Hepatocyte (in vitro differentiated cells): ENCODE data around the gene HIRA. TPM values are rescaled to one million over a fixed set of nuclear protein-coding genes. Genes with fewer than 3 reads are reported as not detected.

Experiments
- DNase-seq: peaks from one replicate; pipeline ENCODE4 v3.0.0-alpha.2; 2016; ENCODE audit warnings: low spot score
- H2AFZ ChIP-seq: fragments of 200-600 bp; sonication (generic); 2 replicates; pipeline ENCODE4 v1.6.0; 2016; ENCODE audit warnings: antibody characterized with exemption, mild to moderate bottlenecking
- H3K27ac ChIP-seq: fragments of 200-600 bp; sonication (generic); 2 replicates; pipeline ENCODE4 v1.5.1; 2016; ENCODE audit warnings: mild to moderate bottlenecking
- H3K27me3 ChIP-seq: fragments of 200-600 bp; sonication (generic); 2 replicates; pipeline ENCODE4 v1.6.1; 2016
- H3K36me3 ChIP-seq: fragments of 200-600 bp; sonication (generic); replicated peaks from 2 replicates; pipeline ENCODE4 v1.5.1; 2016; ENCODE audit warnings: low read depth; ENCODE audit not compliant: insufficient read depth
- H3K4me1 ChIP-seq: fragments of 200-600 bp; sonication (generic); 2 replicates; pipeline ENCODE4 v1.5.1; 2016; ENCODE audit warnings: mild to moderate bottlenecking, moderate library complexity; ENCODE audit not compliant: insufficient read depth
- H3K4me2 ChIP-seq: fragments of 200-600 bp; sonication (generic); 2 replicates; pipeline ENCODE4 v1.6.0; 2016
- H3K4me3 ChIP-seq: fragments of 200-600 bp; sonication (generic); 2 replicates; pipeline ENCODE4 v1.5.1; 2016; ENCODE audit warnings: mild to moderate bottlenecking
- H3K79me2 ChIP-seq: fragments of 200-600 bp; sonication (generic); 2 replicates; pipeline ENCODE4 v1.6.0; 2017; ENCODE audit warnings: mild to moderate bottlenecking
- H3K9me2 ChIP-seq: fragments of 200-600 bp; sonication (generic); replicated peaks from 2 replicates; pipeline ENCODE4 v1.6.0; 2017; ENCODE audit warnings: mild to moderate bottlenecking; ENCODE audit not compliant: insufficient read depth
- H3K9me3 ChIP-seq: fragments of 200-600 bp; sonication (generic); 2 replicates; pipeline ENCODE4 v1.5.1; 2016; ENCODE audit warnings: low read depth, mild to moderate bottlenecking
- H4K20me1 ChIP-seq: fragments of 200-600 bp; sonication (generic); 2 replicates; pipeline ENCODE4 v1.6.0; 2016; ENCODE audit warnings: mild to moderate bottlenecking; ENCODE audit not compliant: insufficient read depth, poor library complexity, severe bottlenecking
- CTCF ChIP-seq: fragments of 200-600 bp; sonication (generic); IDR thresholded peaks from 2 replicates; pipeline ENCODE4 v1.5.1; 2016; ENCODE audit warnings: antibody characterized with exemption, mild to moderate bottlenecking; ENCODE audit not compliant: poor library complexity
- EZH2 ChIP-seq: fragments of 200-600 bp; sonication (generic); IDR thresholded peaks from 2 replicates; pipeline ENCODE4 v1.6.1; 2016; ENCODE audit warnings: antibody characterized with exemption, mild to moderate bottlenecking, borderline replicate concordance
- EZH2phosphoT487 ChIP-seq: fragments of 200-600 bp; sonication (generic); IDR thresholded peaks from one replicate; pipeline ENCODE4 v1.6.1; 2018; ENCODE audit warnings: antibody characterized with exemption, mild to moderate bottlenecking, low read depth, moderate library complexity; ENCODE audit not compliant: unreplicated experiment, severe bottlenecking
- WGBS: methylation state at CpG from one replicate; pipeline ENCODE4 v1.1.6; 2016; ENCODE audit warnings: low lambda C conversion rate; ENCODE audit errors: missing lambda C conversion rate; 5-methylcytosine and 5-hydroxymethylcytosine counted together
- polyA plus RNA-seq: library from polyadenylated mRNA; unstranded; fragments of >200 nt; fragmentation: Nextera tagmentation; extraction: Ambion mirVana; gene quantifications from 2 replicates; pipeline ENCODE4 v1.2.1, GENCODE V29; 2016
- total RNA-seq: library from RNA; depleted of rRNA; stranded (reverse); fragments of >200 nt; gene quantifications from 2 replicates; pipeline ENCODE4 v1.2.3, GENCODE V29; 2014

HIRA gene
- total and polyA plus RNA-seq, 2 experiments from 2014 or later: 23.5 to 30.6 TPM

- TF ChIP-seq EZH2: no peak
- TF ChIP-seq CTCF: no peak
- TF ChIP-seq EZH2phosphoT487: no peak
- Histone ChIP-seq H3K9me2 (no peaks in the 10 kb centered on the region), H3K9me3 (no peaks in the 10 kb centered on the region), H3K27me3 (no peaks in the 10 kb centered on the region), H3K27ac (no peak overlapping the region), H2AFZ (no peak overlapping the region), H3K4me2 (no peak overlapping the region), H3K36me3 (no peaks in the 10 kb centered on the region), H3K4me1 (no peaks in the 10 kb centered on the region), H3K4me3 (no peak overlapping the region), H3K79me2 (no peaks in the 10 kb centered on the region), H4K20me1 (no peaks in the 10 kb centered on the region)
- DNase-seq: no peak
- WGBS: 100% methylated on average over 2 of the region's 2 CpGs
These were observed 54.6 kb downstream of the HIRA start for GRCh38 chr22:19376971-19377370.

GRCh38 chr22:19376247-19376646 is 55.3 kb downstream of the HIRA start:
- no peak for TF ChIP-seq EZH2
- TF ChIP-seq CTCF: no peak
- TF ChIP-seq EZH2phosphoT487: no peak
- Histone ChIP-seq H2AFZ (no peak overlapping the region), H3K4me2 (no peak overlapping the region), H3K36me3 (no peaks in the 10 kb centered on the region), H3K9me2 (no peaks in the 10 kb centered on the region), H3K27ac (no peak overlapping the region), H3K4me1 (no peaks in the 10 kb centered on the region), H3K79me2 (no peaks in the 10 kb centered on the region), H3K4me3 (no peak overlapping the region), H3K9me3 (no peaks in the 10 kb centered on the region), H4K20me1 (no peaks in the 10 kb centered on the region), H3K27me3 (no peaks in the 10 kb centered on the region)
- WGBS: 98% methylated on average over 3 of the region's 3 CpGs
- DNase-seq: no peak

- H3K27me3 ChIP-seq: no peaks in the 10 kb centered on the region
- no peaks in the 10 kb centered on the region for H3K4me1 ChIP-seq
- H3K79me2 ChIP-seq: no peaks in the 10 kb centered on the region
- H3K9me3 ChIP-seq: no peaks in the 10 kb centered on the region
- no peaks in the 10 kb centered on the region for H4K20me1 ChIP-seq
- no peak for DNase-seq
- no peaks in the 10 kb centered on the region for H3K9me2 ChIP-seq
- WGBS: 96% methylated on average over 8 of the region's 8 CpGs
- H2AFZ ChIP-seq: no peak overlapping the region
- TF ChIP-seq EZH2 (no peak), EZH2phosphoT487 (no peak), CTCF (no peak)
- H3K4me2 ChIP-seq: no peak overlapping the region
- H3K4me3 ChIP-seq: no peak overlapping the region
- H3K27ac ChIP-seq: no peak overlapping the region
- H3K36me3 ChIP-seq: no peaks in the 10 kb centered on the region
These were observed 56.1 kb downstream of the HIRA start for GRCh38 chr22:19375435-19375834.

- no peak for TF ChIP-seq EZH2phosphoT487
- no peak for TF ChIP-seq CTCF
- TF ChIP-seq EZH2: no peak
- Histone ChIP-seq H3K4me3 (no peak overlapping the region), H3K27ac (no peak overlapping the region), H3K9me2 (no peaks in the 10 kb centered on the region), H3K27me3 (no peaks in the 10 kb centered on the region), H3K79me2 (no peaks in the 10 kb centered on the region), H3K4me1 (no peaks in the 10 kb centered on the region), H3K4me2 (no peak overlapping the region), H3K36me3 (no peaks in the 10 kb centered on the region), H2AFZ (no peak overlapping the region), H3K9me3 (no peaks in the 10 kb centered on the region), H4K20me1 (no peaks in the 10 kb centered on the region)
- DNase-seq: no peak
- 100% methylated on average over 1 of the region's 1 CpG for WGBS
These were observed 57.1 kb downstream of the HIRA start for GRCh38 chr22:19374410-19374809.
